C4-2B (cell line): ENCODE measurements around the gene TTN.

Experiments used
- H3K27ac ChIP-seq: fragments of 450-650 bp; 2 replicates; pipeline ENCODE4 v1.5.1; 2017
- CTCF ChIP-seq: fragments of 450-650 bp; conservative IDR thresholded peaks from 2 replicates; pipeline ENCODE4 v1.5.1; 2017; ENCODE audit warnings: mild to moderate bottlenecking
- ZFX ChIP-seq: fragments of 450-650 bp; IDR thresholded peaks from 2 replicates; pipeline ENCODE4 v1.6.1; 2017

The TTN gene

GRCh38 chr2:178843697-178844096 is 36.5 kb upstream of the TTN start:
- H3K27ac ChIP-seq, result no peak overlapping the region
- TF ChIP-seq ZFX, result no peak
- no peak for TF ChIP-seq CTCF

- H3K27ac ChIP-seq, result no peak overlapping the region
- TF ChIP-seq CTCF (no peak), ZFX (no peak)
Measured at GRCh38 chr2:178836807-178837206, 29.6 kb upstream of the TTN start.

- TF ChIP-seq ZFX (no peak), CTCF (no peak)
- no peak overlapping the region for H3K27ac ChIP-seq
Measured at GRCh38 chr2:178834086-178834485, 26.9 kb upstream of the TTN start.

- no peak overlapping the region for H3K27ac ChIP-seq
- TF ChIP-seq CTCF, result no peak
- TF ChIP-seq ZFX, result no peak
Measured at GRCh38 chr2:178833382-178833781, 26.2 kb upstream of the TTN start.

GRCh38 chr2:178830451-178830850 is 23.2 kb upstream of the TTN start:
- TF ChIP-seq CTCF (no peak), ZFX (no peak)
- H3K27ac ChIP-seq, result no peak overlapping the region

GRCh38 chr2:178829981-178830380 is 22.8 kb upstream of the TTN start:
- TF ChIP-seq ZFX (no peak), CTCF (no peak)

GRCh38 chr2:178829299-178829960 is 22.2 kb upstream of the TTN start:
- no peak for TF ChIP-seq CTCF
- TF ChIP-seq ZFX, result no peak
- no peak overlapping the region for H3K27ac ChIP-seq

More at GRCh38 chr2:178829981-178830380, 22.8 kb upstream of the TTN start:
- H3K27ac ChIP-seq, result no peak overlapping the region
